Peyer's patch (tissue), 4 donors: ENCODE measurements around the gene VAMP2.

Experiments
- POLR2A ChIP-seq, 2 donors: fragments of 450-650 bp; IDR thresholded peaks; one replicate each; pipeline ENCODE4 v1.5.1; 2017; ENCODE audit warnings: antibody characterized with exemption in 2 of 2, mild to moderate bottlenecking in 2 of 2, moderate library complexity in 2 of 2
- TF ChIP-seq, protein P1 (sequence below), 6 experiments: fragments of 450-650 bp in 4 of 6; fragments of 200-600 bp in 2 of 6; sonication (generic) in 1 of 6; IDR thresholded peaks; one replicate each; pipeline ENCODE4 v1.5.1; 2017 to 2019; ENCODE audit warnings: antibody characterized with exemption in 6 of 6, mild to moderate bottlenecking in 3 of 6, moderate library complexity in 1 of 6

DNA sequence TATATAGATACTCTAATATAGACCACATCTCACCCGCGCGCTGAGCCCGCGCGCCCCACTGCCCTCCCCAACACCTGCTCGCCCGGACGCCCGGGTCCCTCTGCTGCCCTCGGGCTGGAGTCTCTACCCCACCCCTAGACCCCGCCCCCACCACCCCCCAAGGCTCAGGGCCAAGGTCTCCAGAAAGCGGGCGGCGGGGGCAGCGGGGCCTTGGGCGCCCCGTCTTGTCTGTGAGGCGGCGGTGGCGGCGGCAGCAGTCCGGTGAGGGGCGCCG lies 41.4 kb downstream of the VAMP2 start:
- TF ChIP-seq, protein P1, sequence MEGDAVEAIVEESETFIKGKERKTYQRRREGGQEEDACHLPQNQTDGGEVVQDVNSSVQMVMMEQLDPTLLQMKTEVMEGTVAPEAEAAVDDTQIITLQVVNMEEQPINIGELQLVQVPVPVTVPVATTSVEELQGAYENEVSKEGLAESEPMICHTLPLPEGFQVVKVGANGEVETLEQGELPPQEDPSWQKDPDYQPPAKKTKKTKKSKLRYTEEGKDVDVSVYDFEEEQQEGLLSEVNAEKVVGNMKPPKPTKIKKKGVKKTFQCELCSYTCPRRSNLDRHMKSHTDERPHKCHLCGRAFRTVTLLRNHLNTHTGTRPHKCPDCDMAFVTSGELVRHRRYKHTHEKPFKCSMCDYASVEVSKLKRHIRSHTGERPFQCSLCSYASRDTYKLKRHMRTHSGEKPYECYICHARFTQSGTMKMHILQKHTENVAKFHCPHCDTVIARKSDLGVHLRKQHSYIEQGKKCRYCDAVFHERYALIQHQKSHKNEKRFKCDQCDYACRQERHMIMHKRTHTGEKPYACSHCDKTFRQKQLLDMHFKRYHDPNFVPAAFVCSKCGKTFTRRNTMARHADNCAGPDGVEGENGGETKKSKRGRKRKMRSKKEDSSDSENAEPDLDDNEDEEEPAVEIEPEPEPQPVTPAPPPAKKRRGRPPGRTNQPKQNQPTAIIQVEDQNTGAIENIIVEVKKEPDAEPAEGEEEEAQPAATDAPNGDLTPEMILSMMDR (IDR thresholded peaks at IDR 0.05): no peak
- no peak for TF ChIP-seq POLR2A (IDR thresholded peaks at IDR 0.05)
